NCI-H2029 (cell line): ENCODE measurements around the gene ATP8B3.

ENCODE experiments used
- DNase-seq: peaks from one replicate; lab custom pipeline; 2025; lab: John Stamatoyannopoulos, UW

Gene ATP8B3

DNA sequence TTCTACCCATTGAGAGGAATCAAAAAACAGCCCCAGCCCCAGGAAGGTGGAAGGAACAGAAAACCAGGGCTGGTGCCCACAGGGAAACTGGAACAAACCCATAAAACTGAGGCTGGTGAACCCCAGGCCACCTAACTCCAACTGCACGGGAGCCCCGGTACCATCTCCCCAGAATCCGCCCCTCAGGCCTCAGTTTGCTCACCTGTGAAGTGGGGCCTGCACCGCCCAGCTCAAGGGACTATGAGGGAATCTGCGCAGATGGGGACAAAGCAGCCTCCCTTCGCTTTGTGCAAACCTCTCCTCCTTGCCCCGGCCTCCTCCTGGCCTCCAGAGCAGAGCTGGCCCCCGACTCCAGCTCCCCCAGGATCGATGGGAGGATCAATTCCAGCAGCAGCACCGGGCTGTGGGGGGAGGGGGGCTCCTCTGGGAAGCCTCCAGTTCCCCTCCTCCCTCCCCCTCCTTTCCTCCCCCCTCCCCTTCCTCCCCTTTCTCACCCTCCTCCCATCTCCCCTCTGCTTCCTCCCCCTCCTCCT, 67.9 kb downstream of the ATP8B3 start:
- no peak for DNase-seq

DNA sequence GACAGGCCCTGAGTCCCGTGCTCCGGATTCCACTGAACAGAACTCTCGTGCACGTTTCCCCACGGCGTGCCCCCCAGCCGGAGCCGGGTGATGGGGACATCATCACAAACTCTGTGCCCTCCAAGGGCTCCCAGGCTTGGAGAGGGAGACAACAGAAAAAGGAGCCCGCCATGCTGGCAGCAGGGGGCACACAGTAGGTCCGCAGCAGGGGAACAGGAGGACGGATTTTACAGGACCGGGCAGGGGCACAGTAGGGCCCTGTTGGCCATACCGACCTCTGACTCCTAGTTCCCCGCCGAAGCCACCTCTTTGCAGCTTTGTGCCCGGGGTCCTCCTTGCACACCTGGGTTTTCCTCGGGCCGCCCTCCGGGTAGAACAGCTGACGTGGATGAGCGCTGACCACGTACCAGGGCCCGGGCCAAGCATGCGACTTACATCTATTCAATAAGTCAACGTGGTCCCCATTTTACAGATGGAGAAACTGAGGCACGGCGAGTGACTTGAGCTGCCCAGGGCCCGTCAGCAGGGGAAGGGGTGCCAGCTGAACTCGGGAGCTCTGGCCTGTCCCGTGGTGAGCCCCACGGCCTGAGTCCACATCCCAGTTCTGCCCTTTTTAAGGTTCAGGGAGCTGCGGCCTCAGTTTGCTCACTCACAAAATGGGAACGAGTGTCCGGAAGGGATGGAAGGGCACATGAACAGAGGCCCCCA, 68.9 kb downstream of the ATP8B3 start:
- DNase-seq, result no peak

DNA sequence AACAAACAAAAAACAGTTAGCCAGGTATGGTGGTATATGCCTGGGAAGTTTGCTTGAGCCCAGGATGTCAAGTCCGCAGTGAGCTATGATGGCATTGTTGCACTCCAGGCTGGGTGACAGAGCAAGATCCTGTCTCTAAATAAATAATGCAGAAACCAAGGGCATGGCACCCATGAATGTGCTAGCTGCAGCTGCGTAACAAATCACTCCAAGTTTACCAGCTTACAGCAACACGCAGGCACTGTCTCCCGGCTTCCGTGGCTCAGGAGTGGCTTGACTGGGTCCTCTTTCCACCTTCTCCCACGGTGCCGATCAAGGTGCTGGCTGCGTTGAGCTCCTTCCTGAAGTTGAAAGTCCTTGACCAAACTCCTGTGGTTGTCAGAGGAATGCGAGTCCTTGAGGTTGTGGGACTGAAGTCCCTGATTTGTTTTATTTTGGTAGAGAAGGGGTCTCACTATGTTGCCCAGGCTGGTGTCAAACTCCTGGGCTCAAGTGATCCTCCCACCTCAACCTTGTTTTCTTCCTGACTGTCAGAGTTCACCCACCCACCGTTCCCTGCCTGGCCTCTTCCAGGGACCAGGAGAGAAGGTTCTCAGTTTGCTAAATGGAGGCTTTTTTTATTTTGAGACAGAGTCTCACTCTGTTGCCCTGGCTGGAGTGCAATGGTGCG, 72.0 kb downstream of the ATP8B3 start:
- no peak for DNase-seq

DNA sequence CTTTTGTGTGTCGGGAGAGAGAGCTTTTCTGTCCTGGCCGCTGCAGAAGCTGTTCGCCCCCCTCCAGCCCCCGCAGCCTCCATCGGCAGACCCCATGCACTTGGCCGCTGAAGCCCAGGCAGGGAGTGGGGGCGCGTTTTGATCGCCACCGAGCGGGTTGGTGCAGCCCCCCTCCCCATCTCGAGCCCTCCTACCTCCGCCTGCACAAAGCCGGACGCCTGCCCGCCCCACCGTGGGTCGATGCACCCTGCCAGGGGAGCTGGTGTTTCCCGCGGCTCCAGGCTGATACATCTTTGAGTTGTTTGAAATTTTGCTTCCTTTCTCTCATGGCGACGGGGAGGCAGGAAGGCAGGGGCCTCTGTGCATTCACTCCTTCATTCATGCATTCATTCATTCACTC, 75.1 kb downstream of the ATP8B3 start:
- DNase-seq, result no peak

DNA sequence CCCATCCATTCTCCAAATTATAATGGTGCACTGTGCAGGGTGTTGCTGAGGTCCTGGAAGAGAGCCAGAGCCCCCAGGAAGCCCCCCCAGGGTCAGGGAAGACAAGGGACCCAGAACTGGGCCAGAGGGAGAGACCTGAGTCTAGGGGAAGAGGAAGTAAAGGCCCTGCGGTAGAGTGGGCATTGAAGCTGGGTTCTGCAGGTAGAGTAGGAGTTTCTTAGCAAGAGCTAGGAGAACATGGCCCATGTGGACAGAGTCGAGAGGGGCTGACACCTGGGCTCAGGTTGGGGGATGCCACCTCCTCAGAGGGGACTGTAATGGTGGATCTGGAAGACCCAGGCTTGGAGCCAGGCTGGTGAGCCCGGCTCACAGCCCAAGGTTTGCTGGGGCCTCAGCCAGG, 75.8 kb downstream of the ATP8B3 start:
- DNase-seq, result no peak

DNA sequence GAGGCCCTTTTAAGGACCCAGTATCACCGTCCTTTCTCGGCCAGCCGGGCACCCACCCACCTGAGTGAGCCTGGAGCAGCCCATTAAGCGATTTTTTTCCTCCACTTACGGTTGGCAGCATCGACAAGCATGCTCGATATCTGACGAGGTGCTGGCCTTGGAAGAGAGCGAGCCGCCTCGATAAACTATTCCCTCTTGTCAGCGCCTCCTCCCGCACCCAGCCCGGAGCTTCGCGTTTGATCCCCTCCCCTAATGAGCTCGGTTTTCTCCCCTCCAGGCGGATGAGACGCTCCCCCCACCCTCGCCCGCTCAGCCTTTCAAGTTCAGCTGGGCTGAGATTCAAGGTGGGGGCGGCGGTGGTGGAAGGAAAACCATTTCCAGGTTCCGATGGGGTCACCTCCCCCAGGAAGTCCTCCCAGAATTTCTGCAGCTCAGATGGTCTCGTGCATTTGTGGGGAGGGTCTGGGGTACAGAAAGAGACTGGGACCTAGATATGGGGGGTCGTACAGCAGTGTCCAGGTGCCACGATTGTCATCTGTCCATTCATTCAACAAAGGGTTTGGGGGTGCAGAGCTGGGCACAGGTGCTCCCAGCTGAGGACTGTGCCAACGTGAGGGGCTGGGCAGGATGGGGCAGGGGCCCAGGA, 77.6 kb downstream of the ATP8B3 start:
- no peak for DNase-seq
